ENCODE results near the gene MSMB.
"Not testable (repeated sequence)": the region's sequence is repeated elsewhere in the genome, so short reads cannot be mapped to it uniquely, and the experiment has no call there.

GRCh38 chr10:46093316-46094196 is 47.5 kb upstream of the MSMB start:
- not testable (repeated sequence) for TF ChIP-seq POLR2A, CTCF, EP300 (IDR thresholded peaks at IDR 0.05)

Measured in suprapubic skin (tissue), 3 donors.